MCF 10A (cell line): Measurements from ENCODE around the gene LTBP4. TPM values are rescaled to one million over a fixed set of nuclear protein-coding genes. Genes with fewer than 3 reads are reported as not detected.

Experiments
- BruUV-seq: library from RNA; stranded (reverse); fragments of 400-500 nt; replicated peaks from 2 replicates; lab custom pipeline; 2021; lab: Mats Ljungman, UMichigan
- CTCF ChIA-PET: fragments of 300-600 bp; sonication (Branson Sonifier 250); formaldehyde crosslinking; extraction: SDS; loops from one replicate; lab custom pipeline; 2021; ENCODE audit warnings: antibody characterized with exemption, inconsistent platforms; lab: Yijun Ruan, JAX
- POLR2A ChIA-PET: fragments of 300-600, 350-650 bp; sonication (Branson Sonifier 250); formaldehyde crosslinking; extraction: SDS; loops from one replicate; lab custom pipeline; 2020; ENCODE audit warnings: antibody characterized with exemption, inconsistent platforms; lab: Yijun Ruan, JAX
- DNase-seq: peaks from one replicate; pipeline ENCODE4 v3.0.0-alpha.2; 2018; ENCODE audit not compliant: unreplicated experiment
- H3K27ac Mint-ChIP-seq: one replicate; pipeline ENCODE4 v1.8.0; 2022; ENCODE audit warnings: mild to moderate bottlenecking, low read depth, mixed read lengths; ENCODE audit not compliant: unreplicated experiment
- H3K27me3 Mint-ChIP-seq: one replicate; pipeline ENCODE4 v1.8.0; 2022; ENCODE audit warnings: mixed read lengths; ENCODE audit not compliant: insufficient read depth, unreplicated experiment
- H3K36me3 Mint-ChIP-seq: one replicate; pipeline ENCODE4 v1.8.0; 2022; ENCODE audit warnings: mild to moderate bottlenecking, moderate library complexity, mixed read lengths; ENCODE audit not compliant: insufficient read depth, unreplicated experiment
- H3K4me1 Mint-ChIP-seq: one replicate; pipeline ENCODE4 v1.8.0; 2022; ENCODE audit warnings: mixed read lengths; ENCODE audit not compliant: insufficient read depth, unreplicated experiment
- H3K4me3 Mint-ChIP-seq: one replicate; pipeline ENCODE4 v1.8.0; 2022; ENCODE audit warnings: mild to moderate bottlenecking, moderate library complexity, mixed read lengths; ENCODE audit not compliant: unreplicated experiment
- H3K9me3 Mint-ChIP-seq: one replicate; pipeline ENCODE4 v1.8.0; 2022; ENCODE audit warnings: mixed read lengths; ENCODE audit not compliant: unreplicated experiment
- CTCF ChIP-seq: fragments of 200-600 bp; IDR thresholded peaks from one replicate; pipeline ENCODE4 v1.8.0; 2022; ENCODE audit warnings: antibody characterized with exemption, mild to moderate bottlenecking; ENCODE audit not compliant: unreplicated experiment
- intact Hi-C: fragments of 100-400 bp; cut with micrococcal nuclease; formaldehyde crosslinking; loops from 2 replicates; pipeline ENCODE4 v1.14.1; 2022
- total RNA-seq: library from RNA; stranded (reverse); gene quantifications from 2 replicates; pipeline ENCODE4 v1.2.3, GENCODE V29; 2022

The LTBP4 gene
- total RNA-seq, 1 experiment from 2014 or later, result 76.4 TPM

- intact Hi-C loops, result no loop called here
- ChIA-PET CTCF (interaction anchor here (0.5 to 3.4 kb wide), 15 partner anchors 24 to 1899 kb away, joined by 3 to 35 read pairs (median 5); partner anchors contain the start of gene BLVRB), POLR2A (interaction anchor here (0.8 to 3.0 kb wide), 4 partner anchors 13 to 174 kb away, joined by 3 to 20 read pairs (median 4); partner anchors contain the start of genes BLVRB and SERTAD1)
- H3K4me1 Mint-ChIP-seq, result peaks cover 44% of the 10 kb centered on the region
- no peak for TF ChIP-seq CTCF
- H3K27ac Mint-ChIP-seq, result peak overlapping the region; percentile 25
- no TSS peak for BruUV-seq
- H3K9me3 Mint-ChIP-seq, result no peaks in the 10 kb centered on the region
- DNase-seq, result no peak
- peak overlapping the region; percentile 79 for H3K4me3 Mint-ChIP-seq
- H3K36me3 Mint-ChIP-seq, result no peaks in the 10 kb centered on the region
- H3K27me3 Mint-ChIP-seq, result no peaks in the 10 kb centered on the region
Measured at GRCh38 chr19:40599902-40600569, 1.1 kb upstream of the LTBP4 start.

- intact Hi-C loops, result no loop called here
- no peaks in the 10 kb centered on the region for H3K27me3 Mint-ChIP-seq
- H3K4me1 Mint-ChIP-seq, result peaks cover 42% of the 10 kb centered on the region
- peak overlapping the region; percentile 25 for H3K27ac Mint-ChIP-seq
- peak overlapping the region; percentile 79 for H3K4me3 Mint-ChIP-seq
- no peak for DNase-seq
- ChIA-PET CTCF (interaction anchor here (0.6 to 3.4 kb wide), 11 partner anchors 30 to 460 kb away, joined by 3 to 35 read pairs (median 5); partner anchors contain the start of gene BLVRB), POLR2A (interaction anchor here (0.8 to 3.0 kb wide), 5 partner anchors 13 to 295 kb away, joined by 3 to 20 read pairs (median 3); partner anchors contain the start of genes BLVRB and SERTAD1)
- BruUV-seq, result no TSS peak
- no peak for TF ChIP-seq CTCF
- H3K9me3 Mint-ChIP-seq, result no peaks in the 10 kb centered on the region
- H3K36me3 Mint-ChIP-seq, result no peaks in the 10 kb centered on the region
Measured at GRCh38 chr19:40600570-40601133, 517 bp upstream of the LTBP4 start.

GRCh38 chr19:40603071-40603388 is 1.9 kb downstream of the LTBP4 start:
- TF ChIP-seq CTCF, result no peak
- intact Hi-C loops, result no loop called here
- no TSS peak for BruUV-seq

More at GRCh38 chr19:40603071-40603388, 1.9 kb downstream of the LTBP4 start:
- peak overlapping the region; percentile 79 for H3K4me3 Mint-ChIP-seq
- POLR2A ChIA-PET, result interaction anchor here (0.5 to 6.5 kb wide), 24 partner anchors 8 to 511 kb away, joined by 3 to 94 read pairs (median 6); partner anchors contain the start of genes BLVRB, COQ8B, ITPKC and RAB4B
- CTCF ChIA-PET, result interaction anchor here (0.6 to 4.0 kb wide), 13 partner anchors 27 to 305 kb away, joined by 3 to 40 read pairs (median 4); partner anchors contain the start of gene BLVRB
- H3K27me3 Mint-ChIP-seq, result no peaks in the 10 kb centered on the region
- H3K36me3 Mint-ChIP-seq, result peaks cover 5% of the 10 kb centered on the region
- H3K27ac Mint-ChIP-seq, result peak overlapping the region; percentile 69
- H3K9me3 Mint-ChIP-seq, result no peaks in the 10 kb centered on the region
- peaks cover 45% of the 10 kb centered on the region for H3K4me1 Mint-ChIP-seq
- DNase-seq, result no peak
